K562 (cell line): ENCODE measurements around the gene LDB1. TPM values are rescaled to one million over a fixed set of nuclear protein-coding genes. Genes with fewer than 3 reads are reported as not detected.
A peak's percentile ranks its signal among the peaks of the same experiment; 100 is the strongest.

Experiments used
- ASH1L ChIP-seq: fragments of 450-650 bp; IDR thresholded peaks from 2 replicates; pipeline ENCODE4 v1.6.1; 2018; ENCODE audit warnings: borderline replicate concordance, mild to moderate bottlenecking, low read depth; ENCODE audit not compliant: partially characterized antibody
- C11orf30 ChIP-seq: fragments of 450-650 bp; IDR thresholded peaks from 2 replicates; pipeline ENCODE4 v1.6.1; 2016; ENCODE audit warnings: low read depth, mild to moderate bottlenecking
- CBFB ChIP-seq: sonication (generic); formaldehyde crosslinking; IDR thresholded peaks from 2 replicates; pipeline ENCODE4 v1.4.0; 2020; ENCODE audit warnings: mild to moderate bottlenecking, missing genetic modification reagents
- CBX3 ChIP-seq, 2 experiments: IDR thresholded peaks; 1 replicate in 1 of 2; 2 replicates in 1 of 2; pipeline ENCODE4 v1.6.1; 2012; ENCODE audit warnings: inconsistent platforms in 2 of 2, low read length in 2 of 2, borderline replicate concordance in 1 of 2, control low read depth in 1 of 2
- CBX5 ChIP-seq: IDR thresholded peaks from 2 replicates; pipeline ENCODE4 v1.6.1; 2014; ENCODE audit warnings: low read depth, borderline replicate concordance
- CHD1 ChIP-seq: fragments of 200-600 bp; sonication (generic); IDR thresholded peaks from one replicate; pipeline ENCODE4 v1.6.1; 2012; ENCODE audit warnings: mild to moderate bottlenecking, moderate library complexity, low read length, inconsistent platforms
- CXXC5 ChIP-seq: fragments of 250-450 bp; sonication (Bioruptor Pico); IDR thresholded peaks from 2 replicates; pipeline ENCODE4 v1.8.0; 2022; ENCODE audit warnings: inconsistent platforms, mild to moderate bottlenecking, moderate library complexity
- ELF2 ChIP-seq: fragments of 250-450 bp; sonication (Bioruptor Pico); IDR thresholded peaks from 2 replicates; pipeline ENCODE4 v1.5.0; 2021; ENCODE audit warnings: mild to moderate bottlenecking
- EP400 ChIP-seq: fragments of 450-650 bp; IDR thresholded peaks from 2 replicates; pipeline ENCODE4 v1.6.1; 2017; ENCODE audit warnings: antibody characterized with exemption, mild to moderate bottlenecking, moderate library complexity
- FOXA1 ChIP-seq: fragments of 450-650 bp; IDR thresholded peaks from 2 replicates; pipeline ENCODE4 v1.6.1; 2016; ENCODE audit warnings: mild to moderate bottlenecking, borderline replicate concordance
- HCFC1 ChIP-seq: IDR thresholded peaks from 2 replicates; pipeline ENCODE4 v1.6.1; 2012; ENCODE audit warnings: low read depth, low read length, improper control_type of control experiment
- HMG20B ChIP-seq: fragments of 250-450 bp; sonication (Bioruptor Pico); IDR thresholded peaks from 2 replicates; pipeline ENCODE4 v1.5.0; 2021; ENCODE audit warnings: mild to moderate bottlenecking
- MIER1 ChIP-seq: fragments of 450-650 bp; IDR thresholded peaks from 2 replicates; pipeline ENCODE4 v1.6.1; 2016; ENCODE audit warnings: antibody characterized with exemption, mild to moderate bottlenecking, low read depth
- MTF1 ChIP-seq: fragments of 250-450 bp; sonication (Bioruptor Pico); IDR thresholded peaks from 2 replicates; pipeline ENCODE4 v1.9.0; 2021; ENCODE audit warnings: moderate library complexity, mild to moderate bottlenecking, inconsistent platforms, borderline replicate concordance
- NCOA1 ChIP-seq: fragments of 450-650 bp; IDR thresholded peaks from 2 replicates; pipeline ENCODE4 v1.6.1; 2016; ENCODE audit warnings: low read depth
- NELFE ChIP-seq: IDR thresholded peaks from 2 replicates; pipeline ENCODE4 v1.6.1; 2011; ENCODE audit warnings: mild to moderate bottlenecking; ENCODE audit not compliant: insufficient read depth, insufficient read length
- RHOXF2B ChIP-seq: fragments of 250-450 bp; sonication (Bioruptor Pico); conservative IDR thresholded peaks from 2 replicates; pipeline ENCODE4 v1.5.1; 2021
- SOX6 ChIP-seq: fragments of 450-650 bp; IDR thresholded peaks from 2 replicates; pipeline ENCODE4 v1.6.1; 2014; ENCODE audit warnings: mild to moderate bottlenecking
- STAT5A ChIP-seq: IDR thresholded peaks from 2 replicates; pipeline ENCODE4 v1.6.1; 2012; ENCODE audit warnings: low read length, inconsistent platforms, borderline replicate concordance
- TSC22D4 ChIP-seq: fragments of 450-650 bp; IDR thresholded peaks from 2 replicates; pipeline ENCODE4 v1.6.1; 2016; ENCODE audit warnings: missing genetic modification characterization, missing biosample characterization, control low read depth
- ZNF561 ChIP-seq: fragments of 450-650 bp; formaldehyde crosslinking; conservative IDR thresholded peaks from 2 replicates; pipeline ENCODE4 v1.4.0; 2020; ENCODE audit warnings: mild to moderate bottlenecking, moderate library complexity
- ZNF780A ChIP-seq: fragments of 250-450 bp; sonication (Bioruptor Pico); IDR thresholded peaks from 2 replicates; pipeline ENCODE4 v1.5.0; 2021; ENCODE audit warnings: mild to moderate bottlenecking
- ZNF79 ChIP-seq: fragments of 250-450 bp; sonication (Bioruptor Pico); IDR thresholded peaks from 2 replicates; pipeline ENCODE4 v1.4.0; 2020; ENCODE audit warnings: low read depth, mild to moderate bottlenecking, moderate library complexity
- polyA plus RNA-seq, 8 experiments: library from polyadenylated mRNA; depleted of rRNA in 4 of 8; stranded (reverse) in 5 of 8; unstranded in 3 of 8; fragments of >200 nt; fragmentation: Nextera tagmentation in 2 of 8; fragmentation: Illumina TruSeq in 1 of 8; extraction: Ambion mirVana in 2 of 8; extraction: Trizol in 1 of 8; gene quantifications; 2 replicates each; pipeline versions ENCODE4 v1.2.1 to v1.2.3, GENCODE V29; 2011 to 2014; ENCODE audit warnings: inconsistent platforms in 1 of 8, missing spikeins in 1 of 8
- total RNA-seq, 7 experiments: library from RNA; depleted of rRNA in 6 of 7; stranded (reverse); fragments of >200 nt in 6 of 7; fragmentation: Illumina TruSeq in 2 of 7; extraction: Trizol in 2 of 7; gene quantifications; 2 replicates each; pipeline versions ENCODE4 v1.2.1 to v1.2.3, GENCODE V29; 2011 to 2021; ENCODE audit warnings: low replicate concordance in 1 of 7
- TF ChIP-seq, protein P1 (sequence below): fragments of 250-450 bp; sonication (Bioruptor Pico); IDR thresholded peaks from 2 replicates; pipeline ENCODE4 v1.5.0; 2020; ENCODE audit warnings: mild to moderate bottlenecking, borderline replicate concordance
- TF ChIP-seq, protein P2 (sequence below): fragments of 250-450 bp; sonication (Bioruptor Pico); IDR thresholded peaks from 2 replicates; pipeline ENCODE4 v1.5.0; 2021
- TF ChIP-seq, protein P3 (sequence below): fragments of 250-450 bp; sonication (Bioruptor Pico); IDR thresholded peaks from 2 replicates; pipeline ENCODE4 v1.6.1; 2021; ENCODE audit warnings: mild to moderate bottlenecking
- TF ChIP-seq, protein P4 (sequence below): sonication (generic); formaldehyde crosslinking; IDR thresholded peaks from 2 replicates; pipeline ENCODE4 v1.8.1; 2022; ENCODE audit warnings: missing genetic modification reagents

Gene LDB1
- total and polyA plus RNA-seq, 9 of the 15 experiments (the other 6 are each of a cell fraction or from before 2014, with no cell fraction given) = 1.9 to 137 (median 105) TPM

DNA sequence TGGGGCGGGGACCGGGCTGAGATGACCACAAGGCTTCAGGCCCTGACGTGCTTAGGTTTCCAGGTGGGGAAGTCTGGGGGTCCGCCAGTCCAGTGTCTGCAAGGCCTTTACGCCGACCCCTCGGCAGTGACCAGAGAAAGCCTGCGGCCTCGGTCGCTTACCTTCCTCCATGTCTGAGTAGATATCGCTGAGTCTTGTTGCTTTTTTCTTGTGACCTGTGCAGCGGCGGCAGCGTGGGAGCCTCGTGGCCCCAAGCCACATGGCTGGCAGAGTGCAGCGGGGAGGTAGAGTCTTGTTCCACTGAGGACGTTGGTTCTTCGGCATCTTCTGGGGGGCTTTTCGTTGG lies 32.4 kb upstream of the LDB1 start (continued):
- no peak for TF ChIP-seq ZNF79 (CRISPR knock-in tag)
- no peak for TF ChIP-seq STAT5A
- TF ChIP-seq, protein P1, sequence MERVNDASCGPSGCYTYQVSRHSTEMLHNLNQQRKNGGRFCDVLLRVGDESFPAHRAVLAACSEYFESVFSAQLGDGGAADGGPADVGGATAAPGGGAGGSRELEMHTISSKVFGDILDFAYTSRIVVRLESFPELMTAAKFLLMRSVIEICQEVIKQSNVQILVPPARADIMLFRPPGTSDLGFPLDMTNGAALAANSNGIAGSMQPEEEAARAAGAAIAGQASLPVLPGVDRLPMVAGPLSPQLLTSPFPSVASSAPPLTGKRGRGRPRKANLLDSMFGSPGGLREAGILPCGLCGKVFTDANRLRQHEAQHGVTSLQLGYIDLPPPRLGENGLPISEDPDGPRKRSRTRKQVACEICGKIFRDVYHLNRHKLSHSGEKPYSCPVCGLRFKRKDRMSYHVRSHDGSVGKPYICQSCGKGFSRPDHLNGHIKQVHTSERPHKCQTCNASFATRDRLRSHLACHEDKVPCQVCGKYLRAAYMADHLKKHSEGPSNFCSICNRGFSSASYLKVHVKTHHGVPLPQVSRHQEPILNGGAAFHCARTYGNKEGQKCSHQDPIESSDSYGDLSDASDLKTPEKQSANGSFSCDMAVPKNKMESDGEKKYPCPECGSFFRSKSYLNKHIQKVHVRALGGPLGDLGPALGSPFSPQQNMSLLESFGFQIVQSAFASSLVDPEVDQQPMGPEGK (CRISPR knock-in tag) = no peak
- no peak for TF ChIP-seq CBX3 (IDR thresholded peaks at IDR 0.05; ENCODE audit: borderline replicate concordance in 1 of 2, low read length in 2 of 2)
- peak; percentile 49 for TF ChIP-seq CHD1
- no peak for TF ChIP-seq ZNF780A
- TF ChIP-seq ELF2 = no peak
- TF ChIP-seq C11orf30 = peak; percentile 66; the same call in 1 of the 2 replicates
- no peak for TF ChIP-seq SOX6
- TF ChIP-seq, protein P2, sequence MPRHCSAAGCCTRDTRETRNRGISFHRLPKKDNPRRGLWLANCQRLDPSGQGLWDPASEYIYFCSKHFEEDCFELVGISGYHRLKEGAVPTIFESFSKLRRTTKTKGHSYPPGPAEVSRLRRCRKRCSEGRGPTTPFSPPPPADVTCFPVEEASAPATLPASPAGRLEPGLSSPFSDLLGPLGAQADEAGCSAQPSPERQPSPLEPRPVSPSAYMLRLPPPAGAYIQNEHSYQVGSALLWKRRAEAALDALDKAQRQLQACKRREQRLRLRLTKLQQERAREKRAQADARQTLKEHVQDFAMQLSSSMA (CRISPR knock-in tag) = no peak
- 0 out of 2 replicates have a peak, but pooled peaks have one; percentile 60 for TF ChIP-seq CBFB
- TF ChIP-seq EP400 = peak; percentile 97
- no peak for TF ChIP-seq TSC22D4 (tag)
- no peak for TF ChIP-seq HMG20B (CRISPR knock-in tag)
- TF ChIP-seq HCFC1 = no peak
- TF ChIP-seq ZNF561 (CRISPR knock-in tag) = no peak
- TF ChIP-seq FOXA1 = no peak
- TF ChIP-seq RHOXF2B (CRISPR knock-in tag) = no peak
- no peak for TF ChIP-seq MTF1 (CRISPR knock-in tag)
- TF ChIP-seq NELFE = no peak
- TF ChIP-seq NCOA1 = no peak
- TF ChIP-seq CXXC5 = no peak
- TF ChIP-seq CBX5 = no peak
- TF ChIP-seq MIER1 = no peak
- TF ChIP-seq, protein P3, sequence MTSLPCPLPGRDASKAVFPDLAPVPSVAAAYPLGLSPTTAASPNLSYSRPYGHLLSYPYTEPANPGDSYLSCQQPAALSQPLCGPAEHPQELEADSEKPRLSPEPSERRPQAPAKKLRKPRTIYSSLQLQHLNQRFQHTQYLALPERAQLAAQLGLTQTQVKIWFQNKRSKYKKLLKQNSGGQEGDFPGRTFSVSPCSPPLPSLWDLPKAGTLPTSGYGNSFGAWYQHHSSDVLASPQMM = no peak
- TF ChIP-seq, protein P4, sequence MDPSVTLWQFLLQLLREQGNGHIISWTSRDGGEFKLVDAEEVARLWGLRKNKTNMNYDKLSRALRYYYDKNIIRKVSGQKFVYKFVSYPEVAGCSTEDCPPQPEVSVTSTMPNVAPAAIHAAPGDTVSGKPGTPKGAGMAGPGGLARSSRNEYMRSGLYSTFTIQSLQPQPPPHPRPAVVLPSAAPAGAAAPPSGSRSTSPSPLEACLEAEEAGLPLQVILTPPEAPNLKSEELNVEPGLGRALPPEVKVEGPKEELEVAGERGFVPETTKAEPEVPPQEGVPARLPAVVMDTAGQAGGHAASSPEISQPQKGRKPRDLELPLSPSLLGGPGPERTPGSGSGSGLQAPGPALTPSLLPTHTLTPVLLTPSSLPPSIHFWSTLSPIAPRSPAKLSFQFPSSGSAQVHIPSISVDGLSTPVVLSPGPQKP (CRISPR knock-in tag) = no peak
- TF ChIP-seq ASH1L = no peak
